Hematopoietic multipotent progenitor cell (in vitro differentiated cells): ENCODE measurements around the gene PRICKLE1. TPM values are rescaled to one million over a fixed set of nuclear protein-coding genes. Genes with fewer than 3 reads are reported as not detected.

ENCODE experiments used
- DNase-seq, 3 donors: peaks; one replicate each; pipeline ENCODE4 v3.0.0-alpha.2; 2011 to 2015; ENCODE audit warnings: low read depth in 2 of 3, low spot score in 2 of 3
- total RNA-seq: library from RNA; depleted of rRNA; stranded (reverse); fragments of >200 nt; gene quantifications from one replicate; pipeline ENCODE4 v1.2.3, GENCODE V29; 2012

PRICKLE1 gene
- total RNA-seq, 1 donor = 0.81 TPM

DNA sequence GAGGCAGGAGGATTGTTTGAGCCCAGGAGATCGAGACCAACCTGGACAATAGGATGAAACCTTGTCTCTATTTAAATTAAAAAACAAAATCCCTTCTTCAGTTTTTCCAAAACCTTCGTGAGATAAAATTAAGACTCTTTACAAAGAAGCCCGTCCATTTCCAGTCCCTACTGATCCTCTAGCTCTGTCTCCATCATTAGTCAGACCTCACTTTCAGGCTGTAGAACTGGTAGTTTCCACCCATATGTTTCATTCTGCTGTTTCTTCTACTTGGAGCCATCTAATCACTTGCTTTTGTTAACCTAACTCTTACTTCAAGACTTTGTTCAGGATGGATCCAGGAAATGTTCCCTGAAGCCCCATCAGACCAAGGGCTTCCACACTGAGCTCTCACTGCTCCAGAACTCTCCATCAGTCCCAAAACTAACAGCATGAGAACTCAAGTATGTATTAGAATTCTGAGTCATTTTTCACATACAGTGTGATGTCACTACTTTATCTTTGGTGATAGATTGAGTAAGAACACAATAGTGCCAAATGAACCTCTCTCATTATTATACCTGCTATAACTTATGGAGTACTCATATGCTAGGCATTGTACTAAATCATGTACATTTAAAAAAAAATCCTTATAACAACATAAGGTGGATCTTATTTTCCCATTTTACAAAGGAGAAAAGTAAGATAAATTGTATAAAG, 90.8 kb downstream of the PRICKLE1 start:
- DNase-seq = no peak

DNA sequence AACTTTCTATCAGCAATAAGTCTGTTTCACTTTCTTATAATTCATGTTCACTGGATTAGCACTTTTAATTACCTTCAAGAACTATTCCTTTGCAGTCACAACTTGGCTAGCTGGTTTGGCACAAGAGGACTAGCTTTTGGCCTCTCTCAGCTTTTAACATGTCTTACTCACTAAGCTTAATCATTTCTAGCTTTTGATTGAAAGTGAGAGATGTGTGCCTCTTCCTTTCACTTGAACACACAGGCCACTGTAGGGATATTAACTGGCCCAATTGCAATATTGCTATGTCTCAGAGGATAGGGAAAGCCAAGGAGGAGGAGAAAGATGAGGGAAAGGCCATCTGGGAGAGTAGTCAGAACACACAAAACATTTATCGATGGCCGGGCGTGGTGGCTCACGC, 92.7 kb downstream of the PRICKLE1 start:
- no peak for DNase-seq

DNA sequence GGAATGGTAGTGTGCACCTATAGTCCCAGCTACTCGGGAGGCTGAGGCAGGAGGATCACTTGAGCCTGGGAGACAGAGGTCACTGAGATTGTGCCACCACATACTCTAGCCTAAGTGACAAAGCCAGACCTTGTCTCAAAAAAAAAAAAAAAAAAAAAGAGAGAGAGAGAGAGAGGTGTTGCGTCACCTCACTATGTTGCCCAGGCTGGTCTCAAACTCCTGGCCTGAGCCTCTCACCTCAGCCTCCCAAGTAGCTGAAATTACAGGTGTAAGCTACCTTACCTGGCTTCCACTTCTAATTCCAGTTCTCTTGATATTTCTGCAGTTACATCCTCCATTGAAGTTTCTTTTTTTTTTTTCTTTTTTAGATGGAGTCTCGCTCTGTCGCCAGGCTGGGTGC, 94.3 kb downstream of the PRICKLE1 start:
- DNase-seq = no peak

- no peak for DNase-seq
Observed at GRCh38 chr12:42492267-42492666, 97.3 kb downstream of the PRICKLE1 start.

DNA sequence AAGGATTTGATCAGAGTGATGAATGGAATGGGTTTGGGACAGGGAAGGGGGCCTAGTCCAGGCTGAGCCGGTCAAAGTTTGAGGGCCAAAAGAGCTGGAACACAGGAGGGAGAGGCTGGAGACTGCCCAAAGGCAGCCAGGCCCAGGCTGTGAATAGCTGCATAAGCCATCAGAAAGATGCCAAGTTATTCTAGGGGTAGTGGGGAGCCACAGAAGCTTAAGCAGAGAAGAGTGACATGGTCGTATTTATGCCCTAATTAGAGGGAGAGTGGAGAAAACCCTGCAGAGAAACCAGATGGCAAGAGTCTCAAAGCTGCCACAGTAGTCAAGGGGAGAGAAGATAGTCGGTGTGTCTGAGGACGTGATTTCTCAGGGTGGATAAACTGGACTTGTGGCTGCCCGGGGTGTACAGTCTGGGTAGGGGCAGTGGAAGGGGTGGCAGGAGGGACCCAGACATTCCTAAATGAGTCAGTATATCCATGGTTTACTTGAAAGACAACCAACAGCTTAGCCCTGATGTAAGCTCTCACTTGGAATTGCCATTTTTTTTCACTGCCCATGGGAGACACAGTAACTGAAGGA, 99.2 kb downstream of the PRICKLE1 start:
- DNase-seq = no peak

GRCh38 chr12:42486407-42486806, 103.1 kb downstream of the PRICKLE1 start:
- DNase-seq = no peak

GRCh38 chr12:42485823-42486222, 103.7 kb downstream of the PRICKLE1 start:
- no peak for DNase-seq

- peak in 1 of 3 donors; percentile 13 for DNase-seq
Observed at GRCh38 chr12:42484996-42485395, 104.5 kb downstream of the PRICKLE1 start.

DNA sequence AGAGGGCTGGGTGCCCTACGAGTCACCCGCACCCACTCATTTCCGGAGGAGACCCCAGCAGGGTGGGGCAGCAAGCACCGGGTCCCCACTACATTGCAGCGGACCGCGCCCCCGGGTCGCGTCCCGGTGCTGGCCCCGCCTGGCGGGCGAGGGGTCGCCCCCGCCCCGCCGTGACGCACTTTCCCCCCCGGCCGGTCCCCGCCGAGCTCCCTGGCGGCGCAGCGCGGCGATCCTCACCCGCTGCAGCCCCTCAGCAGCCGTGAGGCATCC, 106.1 kb downstream of the PRICKLE1 start:
- DNase-seq = peak in 2 of 3 donors; percentile 28 to 39

DNA sequence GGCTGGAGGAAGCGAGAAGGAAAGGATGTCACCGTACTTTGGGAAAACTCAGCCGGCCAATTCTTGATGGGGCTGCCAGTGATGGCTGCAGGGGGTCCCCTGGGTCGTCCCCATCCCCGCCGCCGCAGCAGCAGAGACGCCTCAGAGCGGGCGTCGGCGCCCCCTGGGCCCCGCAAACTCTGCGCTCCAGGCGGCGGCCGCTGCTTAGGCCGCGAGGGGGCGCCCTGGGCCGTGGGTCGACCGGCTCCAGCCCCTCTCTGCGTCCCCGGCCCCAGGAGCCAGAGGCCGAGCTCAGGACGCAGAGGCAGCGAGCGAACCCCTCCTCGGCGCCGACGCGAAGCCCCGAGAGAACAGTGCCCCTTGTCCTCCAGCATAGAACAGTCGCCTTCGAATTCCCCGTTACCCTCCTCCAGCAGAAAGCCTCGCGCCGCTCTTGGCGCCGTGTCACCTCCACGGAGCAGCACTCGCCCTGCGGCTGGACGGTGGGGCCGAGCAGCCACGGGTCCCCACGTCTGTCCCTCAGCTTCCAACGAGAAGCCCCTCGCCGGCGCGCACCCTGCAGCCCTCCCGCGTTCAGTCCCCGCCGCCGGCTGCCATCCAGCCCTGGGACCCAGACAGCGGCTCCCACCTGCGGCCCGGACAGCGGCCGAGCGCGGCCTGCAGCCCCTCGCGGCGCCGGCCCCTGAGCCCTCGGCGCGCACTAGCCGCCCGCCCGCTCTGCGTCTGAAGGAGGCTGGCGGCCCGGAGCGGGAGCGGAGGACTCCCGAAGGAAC, 106.6 kb downstream of the PRICKLE1 start:
- peak in 2 of 3 donors; percentile 71 to 74 for DNase-seq

- peak in 1 of 3 donors; percentile 19 for DNase-seq
Observed at GRCh38 chr12:42482041-42482747, 107.4 kb downstream of the PRICKLE1 start.

- no peak for DNase-seq
Observed at GRCh38 chr12:42481368-42481767, 108.2 kb downstream of the PRICKLE1 start.

DNA sequence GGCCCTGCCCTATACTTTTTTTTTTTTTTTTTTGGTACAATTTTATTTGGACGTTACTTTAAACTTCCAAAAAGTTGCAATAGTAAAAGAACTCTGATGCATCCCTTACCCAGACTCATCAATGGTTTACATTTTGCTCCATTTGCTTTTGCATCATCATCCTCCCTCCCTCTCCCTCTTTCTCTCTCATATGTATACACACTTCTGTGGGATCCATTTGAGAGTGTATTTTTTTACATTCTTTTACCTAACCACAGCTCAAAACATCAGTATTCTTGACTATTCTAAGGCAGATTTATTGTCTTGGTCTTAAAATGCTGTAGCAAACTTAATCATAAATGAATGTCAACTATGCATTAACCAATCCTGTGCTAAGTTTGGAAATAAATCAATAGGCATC, 111.6 kb downstream of the PRICKLE1 start:
- DNase-seq = no peak

DNA sequence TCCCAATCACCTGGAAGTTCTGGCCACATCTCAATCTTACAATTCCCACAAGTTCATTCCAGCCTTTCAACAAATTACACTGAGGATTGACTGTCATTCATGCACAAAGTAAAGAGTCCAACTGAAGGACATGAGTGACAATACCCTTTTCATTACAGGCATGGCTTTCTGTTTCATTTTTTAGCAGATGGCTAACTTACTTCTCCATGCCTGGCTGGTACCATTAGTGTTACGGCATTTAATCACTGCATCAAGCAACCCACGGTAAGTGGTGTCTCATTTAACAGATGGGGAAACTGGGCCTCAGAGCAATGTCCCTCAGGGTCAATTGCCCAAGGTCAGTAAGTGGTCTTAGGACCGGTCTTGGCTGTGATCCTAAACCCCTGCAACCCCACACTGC, 114.4 kb downstream of the PRICKLE1 start:
- DNase-seq = no peak

DNA sequence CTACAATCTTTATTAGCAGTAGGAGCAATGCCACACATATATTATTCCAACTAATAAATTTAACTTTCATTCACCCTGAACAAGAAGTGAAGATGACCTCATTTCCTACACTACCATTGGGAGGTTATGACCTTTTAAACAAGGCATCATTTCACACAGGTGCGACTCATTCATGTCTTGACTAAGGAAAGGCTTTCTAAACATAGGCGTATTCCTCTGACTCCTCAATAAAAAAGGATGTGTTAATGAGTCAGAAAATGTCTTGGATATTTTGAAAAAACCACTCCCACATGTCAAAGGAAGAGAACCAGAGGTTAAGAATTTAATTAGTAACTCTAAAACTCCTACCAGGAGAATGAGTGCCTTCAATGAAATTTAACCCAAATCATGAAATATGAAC, 115.2 kb downstream of the PRICKLE1 start:
- DNase-seq = no peak

- DNase-seq = no peak
Observed at GRCh38 chr12:42473561-42473960, 116.0 kb downstream of the PRICKLE1 start.

GRCh38 chr12:42473130-42473529, 116.4 kb downstream of the PRICKLE1 start:
- DNase-seq = no peak

- DNase-seq = no peak
Observed at GRCh38 chr12:42472376-42472775, 117.2 kb downstream of the PRICKLE1 start.

DNA sequence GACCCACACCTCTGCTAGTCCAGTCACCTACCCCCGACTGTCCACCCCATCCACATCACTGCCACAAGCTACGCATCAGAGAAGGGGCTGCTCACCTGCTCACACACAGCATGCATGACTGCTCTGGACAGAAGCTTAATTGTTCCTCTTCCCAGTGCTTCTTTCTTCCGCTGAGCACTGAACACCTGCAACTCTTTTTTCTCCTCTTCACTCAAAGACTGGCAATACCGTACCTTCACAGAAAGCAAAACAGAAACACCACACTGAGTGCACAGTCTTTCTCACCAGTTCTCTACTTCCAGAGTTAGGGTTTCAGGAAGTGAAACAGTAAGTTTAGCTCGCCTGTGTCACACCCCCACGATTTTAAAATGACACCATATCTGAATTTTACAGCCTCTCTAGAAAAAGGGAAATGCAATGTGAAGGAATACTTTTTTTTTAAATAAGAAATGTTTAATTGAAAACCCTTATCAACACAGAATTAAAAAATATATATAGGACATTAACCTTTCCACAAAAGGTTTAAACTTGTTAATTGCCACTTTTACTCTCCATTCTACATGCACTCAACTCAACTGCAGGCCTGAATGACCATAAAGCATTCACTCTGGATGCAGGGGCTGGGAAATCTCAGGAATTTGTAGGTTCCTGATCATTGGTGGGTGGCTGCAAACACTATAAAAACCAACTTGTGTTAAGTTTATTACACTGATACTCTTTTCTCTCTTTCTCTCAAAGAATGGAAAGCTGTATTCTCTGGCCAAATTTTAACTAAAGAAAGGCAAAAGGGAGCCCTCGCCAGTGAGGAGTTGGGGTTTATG, 120.0 kb downstream of the PRICKLE1 start:
- DNase-seq = peak in 2 of 3 donors; percentile 43 to 70

DNA sequence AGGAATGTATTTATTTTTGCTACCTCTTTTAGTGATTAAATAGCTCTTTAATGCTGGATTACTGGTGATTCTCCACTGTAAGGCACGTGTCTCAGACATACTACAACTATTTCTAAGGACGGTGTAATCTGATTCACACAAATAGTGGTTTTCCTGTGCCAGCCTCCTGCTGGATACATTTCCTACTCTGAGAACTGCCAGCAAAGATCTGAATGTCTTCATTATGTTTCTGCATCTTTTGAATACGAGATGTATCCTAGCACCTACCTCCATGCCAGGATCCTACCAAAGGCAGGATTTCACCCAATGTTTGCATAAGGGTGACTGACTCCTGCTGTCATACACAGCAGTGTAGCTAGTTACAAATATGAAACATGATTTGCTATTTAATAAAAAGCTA, 120.6 kb downstream of the PRICKLE1 start:
- peak in 2 of 3 donors; percentile 8 to 21 for DNase-seq
